HUES64 (cell line): Measurements from ENCODE around the gene TRAPPC14.

Experiments
- H3K27ac ChIP-seq: 2 replicates; pipeline ENCODE4 v1.7.0; 2013; ENCODE audit warnings: low read depth, low read length, inconsistent platforms
- H3K27me3 ChIP-seq: 2 replicates; pipeline ENCODE4 v1.6.1; 2013; ENCODE audit warnings: mild to moderate bottlenecking, low read length; ENCODE audit not compliant: insufficient read depth
- H3K36me3 ChIP-seq: 2 replicates; pipeline ENCODE4 v1.6.1; 2013; ENCODE audit warnings: mild to moderate bottlenecking, low read length; ENCODE audit not compliant: insufficient read depth
- H3K4me1 ChIP-seq: 2 replicates; pipeline ENCODE4 v1.6.1; 2013; ENCODE audit warnings: mild to moderate bottlenecking, low read length, moderate library complexity; ENCODE audit not compliant: insufficient read depth
- H3K4me3 ChIP-seq: 2 replicates; pipeline ENCODE4 v1.5.1; 2013; ENCODE audit warnings: mild to moderate bottlenecking, low read length, moderate library complexity
- H3K9ac ChIP-seq: 2 replicates; pipeline ENCODE4 v1.6.1; 2013; ENCODE audit warnings: mild to moderate bottlenecking, low read depth, low read length
- H3K9me3 ChIP-seq: 2 replicates; pipeline ENCODE4 v1.6.1; 2013; ENCODE audit warnings: low read depth, low read length; ENCODE audit not compliant: insufficient read depth
- WGBS: fragments of 150-250, 120-280 bp; methylation state at CpG from one replicate; pipeline ENCODE4 v1.1.7; 2013; ENCODE audit warnings: missing lambda C conversion rate; 5-methylcytosine and 5-hydroxymethylcytosine counted together

TRAPPC14 gene

DNA sequence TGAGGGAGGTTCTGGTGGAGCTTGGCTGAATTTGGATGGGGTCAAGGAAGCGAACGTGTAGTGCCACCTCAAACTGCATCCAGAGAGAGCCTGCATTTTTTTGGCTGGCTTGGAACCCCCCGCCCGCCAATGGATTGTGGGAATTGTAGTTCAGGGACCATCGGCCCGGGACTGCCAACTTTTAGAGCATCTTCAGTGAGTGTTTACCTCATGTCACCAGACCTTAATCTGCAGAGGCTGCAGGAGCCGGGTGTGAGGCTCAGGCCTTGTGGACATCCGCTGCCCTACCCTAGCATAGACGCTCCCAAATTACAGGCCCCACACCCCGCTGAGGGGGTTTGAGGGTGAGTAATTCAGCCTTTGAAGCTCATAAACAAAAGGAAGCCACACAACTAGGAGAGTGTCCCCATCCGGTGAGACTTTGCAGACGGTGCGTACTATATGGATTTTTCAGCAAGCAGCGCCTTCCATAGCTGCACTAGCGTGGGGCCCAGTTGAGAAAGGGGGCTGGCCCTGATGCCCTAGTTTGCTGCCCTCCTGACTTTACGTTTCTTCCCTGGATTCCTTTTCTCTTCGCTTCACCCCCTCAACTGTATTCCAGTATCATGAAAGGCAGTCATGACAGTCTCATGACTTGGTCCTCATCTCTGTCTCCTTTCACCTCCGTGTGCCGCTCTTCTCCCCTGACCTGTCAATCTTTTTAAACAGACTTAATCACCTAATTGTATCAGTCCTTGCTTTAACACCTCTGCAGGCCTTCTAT is 38.4 kb downstream of the TRAPPC14 start:
- Histone ChIP-seq H3K4me1 (peaks cover 7% of the 10 kb centered on the region; the same call in 1 of the 2 replicates), H3K9me3 (no peaks in the 10 kb centered on the region), H3K4me3 (peak overlapping the region; percentile 92), H3K27me3 (no peaks in the 10 kb centered on the region), H3K36me3 (peaks cover 9% of the 10 kb centered on the region; the same call in 1 of the 2 replicates), H3K9ac (peak overlapping the region; percentile 97), H3K27ac (peak overlapping the region; percentile 85; the same call in 1 of the 2 replicates)
- 16% methylated on average over 19 of the region's 19 CpGs for WGBS

DNA sequence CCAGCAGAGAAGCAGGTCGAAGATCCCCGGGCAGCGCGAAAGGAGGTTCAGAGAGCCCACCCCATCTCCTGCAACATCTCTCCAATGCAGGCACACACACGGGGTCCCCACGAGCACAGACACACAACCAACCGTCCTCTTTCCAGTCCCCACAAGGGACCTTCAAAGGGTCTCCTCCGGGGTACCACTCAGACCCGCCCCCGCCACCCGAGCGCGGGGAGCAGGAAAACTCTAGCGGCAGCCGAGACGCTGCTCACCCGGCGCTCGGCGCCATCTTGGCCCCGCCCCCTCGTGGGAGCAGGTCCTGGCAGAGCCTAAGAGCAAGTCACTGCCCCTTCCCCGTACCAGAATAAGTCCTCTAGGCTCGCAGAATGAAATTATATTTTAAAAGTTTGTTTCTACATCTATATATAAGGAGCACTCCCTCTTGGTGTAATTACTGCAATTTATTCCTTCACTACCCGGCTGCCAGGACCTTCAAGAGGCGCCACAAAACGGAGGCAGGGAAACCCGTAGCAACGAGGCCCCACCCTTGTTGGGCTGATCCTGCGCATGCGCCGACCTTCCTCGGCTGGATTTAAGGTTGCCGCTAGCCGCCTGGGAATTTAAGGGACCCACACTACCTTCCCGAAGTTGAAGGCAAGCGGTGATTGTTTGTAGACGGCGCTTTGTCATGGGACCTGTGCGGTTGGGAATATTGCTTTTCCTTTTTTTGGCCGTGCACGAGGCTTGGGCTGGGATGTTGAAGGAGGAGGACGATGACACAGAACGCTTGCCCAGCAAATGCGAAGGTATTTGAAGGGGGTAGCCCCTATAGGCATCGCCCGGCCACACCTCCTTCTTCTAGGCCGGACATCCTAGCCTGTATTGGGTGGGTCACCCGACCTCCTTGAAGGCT is 39.2 kb downstream of the TRAPPC14 start, which contains the start of the genes CNPY4 and TAF6:
TSS of gene CNPY4 (plus strand) at position 563 of the 898 bp plus-strand sequence. CDS start at position 674, 111 bp downstream.
TSS of gene TAF6 (minus strand) at position 287 of the 898 bp plus-strand sequence. CDS start 5,149 bp downstream, outside the sequence.
- peaks cover 4% of the 10 kb centered on the region; the same call in 1 of the 2 replicates for H3K36me3 ChIP-seq
- H3K9ac ChIP-seq, result peak within 1 kb of the TSS; percentile 97
- H3K9me3 ChIP-seq, result no peaks in the 10 kb centered on the region
- peak within 1 kb of the TSS; percentile 92 for H3K4me3 ChIP-seq
- peaks cover 7% of the 10 kb centered on the region; the same call in 1 of the 2 replicates for H3K4me1 ChIP-seq
- H3K27ac ChIP-seq, result peak within 1 kb of the TSS; percentile 85
- no peaks in the 10 kb centered on the region for H3K27me3 ChIP-seq
- WGBS, result under 1% methylated on average over 46 of the region's 49 CpGs

DNA sequence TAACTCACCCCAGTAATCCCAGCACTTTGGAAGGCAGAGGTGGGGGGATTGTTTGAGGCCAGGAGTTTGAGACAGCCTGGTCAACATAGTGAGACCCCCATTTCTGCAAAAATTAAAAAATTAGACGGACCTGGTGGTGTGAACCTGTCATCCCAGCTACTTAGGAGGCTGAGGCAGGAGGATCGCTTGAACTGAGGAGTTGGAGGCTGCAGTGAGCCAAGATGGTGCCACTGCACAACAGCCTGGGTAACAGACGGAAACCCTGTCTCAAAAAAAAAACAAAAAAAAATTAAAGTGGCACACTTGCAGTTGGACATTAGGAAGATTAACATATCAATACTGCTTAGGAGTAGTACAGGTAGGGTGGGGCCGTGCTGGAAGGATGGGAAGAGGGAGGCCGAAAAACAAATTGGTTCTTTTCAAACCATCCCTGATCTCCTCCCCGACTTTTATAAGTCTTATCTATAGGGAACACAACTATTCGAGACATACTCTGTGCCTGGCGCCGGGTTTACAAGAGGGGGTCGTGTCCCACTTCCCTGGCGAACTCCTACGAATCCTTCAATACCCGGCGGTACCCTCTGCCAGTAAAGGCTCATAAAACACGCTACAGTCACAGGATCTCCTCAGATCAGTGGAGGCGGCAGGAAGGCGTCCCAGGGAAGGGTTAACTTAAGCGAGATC is 40.0 kb downstream of the TRAPPC14 start:
- peak overlapping the region; percentile 97 for H3K9ac ChIP-seq
- 17% methylated on average over 17 of the region's 18 CpGs for WGBS
- no peaks in the 10 kb centered on the region for H3K27me3 ChIP-seq
- H3K4me1 ChIP-seq, result peaks cover 7% of the 10 kb centered on the region; the same call in 1 of the 2 replicates
- H3K9me3 ChIP-seq, result no peaks in the 10 kb centered on the region
- peak overlapping the region; percentile 85 for H3K27ac ChIP-seq
- peak overlapping the region; percentile 92 for H3K4me3 ChIP-seq
- peaks cover 11% of the 10 kb centered on the region for H3K36me3 ChIP-seq

DNA sequence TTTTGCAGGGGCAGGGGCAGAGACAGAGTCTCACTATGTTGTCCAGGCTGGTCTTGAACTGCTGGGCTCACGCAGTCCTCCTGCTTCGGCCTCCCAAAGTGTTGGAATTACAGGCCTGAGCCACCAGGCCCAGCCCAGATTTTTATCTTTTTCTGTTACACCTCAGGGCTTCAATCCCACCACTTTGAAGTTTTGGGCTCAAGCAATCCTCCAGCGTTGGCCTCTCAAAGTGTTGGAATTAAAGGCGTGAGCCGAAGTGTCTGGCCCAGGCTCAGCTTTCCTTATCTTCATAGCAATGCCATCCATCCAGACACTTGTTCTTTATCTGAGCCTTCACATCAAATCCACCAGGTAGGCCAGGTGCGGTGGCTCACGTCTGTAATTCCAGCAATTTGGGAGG is 43.5 kb downstream of the TRAPPC14 start:
- Histone ChIP-seq H3K27me3 (no peaks in the 10 kb centered on the region), H3K9me3 (no peaks in the 10 kb centered on the region), H3K4me1 (no peaks in the 10 kb centered on the region), H3K4me3 (no peak overlapping the region), H3K27ac (no peak overlapping the region), H3K9ac (no peak overlapping the region), H3K36me3 (peaks cover 42% of the 10 kb centered on the region)
- WGBS, result 98% methylated on average over 7 of the region's 7 CpGs

DNA sequence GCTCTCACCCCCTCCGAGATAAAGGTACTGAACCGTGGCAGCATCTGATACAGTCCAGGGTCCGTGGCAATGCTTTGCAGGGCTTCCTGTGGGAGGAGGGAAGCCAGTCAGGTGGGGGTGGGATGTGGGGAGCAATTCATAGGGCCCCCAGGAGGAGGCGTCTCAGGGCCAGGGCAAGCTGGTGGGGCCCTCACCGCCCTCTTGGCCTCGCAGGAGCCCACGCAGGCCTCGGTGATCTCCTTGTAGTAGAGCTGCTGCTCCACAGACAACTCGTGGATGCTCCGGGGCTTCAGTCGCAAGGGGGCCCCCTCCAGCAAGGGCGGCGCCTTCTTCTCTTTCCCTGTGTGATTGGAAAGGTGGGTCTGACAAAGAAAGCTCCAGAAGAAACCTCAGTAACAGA is 46.6 kb downstream of the TRAPPC14 start:
- no peaks in the 10 kb centered on the region for H3K9me3 ChIP-seq
- peaks cover 70% of the 10 kb centered on the region for H3K36me3 ChIP-seq
- H3K27me3 ChIP-seq, result no peaks in the 10 kb centered on the region
- WGBS, result 95% methylated on average over 13 of the region's 13 CpGs
- no peak overlapping the region for H3K4me3 ChIP-seq
- H3K27ac ChIP-seq, result no peak overlapping the region
- H3K4me1 ChIP-seq, result no peaks in the 10 kb centered on the region
- H3K9ac ChIP-seq, result no peak overlapping the region

DNA sequence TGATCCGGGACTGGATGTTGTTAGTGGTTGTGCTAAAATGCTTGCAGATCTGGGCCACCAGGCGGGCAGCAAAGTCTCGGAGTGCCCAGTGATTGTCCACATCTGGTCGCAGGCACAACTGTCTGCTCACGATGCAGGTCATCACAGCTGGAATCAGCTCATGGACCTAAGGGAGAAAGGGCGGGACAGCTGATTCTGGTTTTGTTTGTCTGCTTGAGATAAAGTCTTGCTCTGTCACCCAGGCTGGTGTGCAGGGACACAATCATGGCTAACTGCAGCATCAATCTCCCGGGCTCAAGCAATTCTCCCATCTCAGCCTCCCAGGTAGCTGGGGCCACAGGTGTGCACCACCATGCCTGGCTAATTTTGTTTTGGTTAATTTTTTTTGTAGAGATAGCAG is 47.4 kb downstream of the TRAPPC14 start:
- 95% methylated on average over 7 of the region's 7 CpGs for WGBS
- Histone ChIP-seq H3K9me3 (no peaks in the 10 kb centered on the region), H3K36me3 (peaks cover 72% of the 10 kb centered on the region), H3K27ac (no peak overlapping the region), H3K4me3 (no peak overlapping the region), H3K4me1 (no peaks in the 10 kb centered on the region), H3K9ac (no peak overlapping the region), H3K27me3 (no peaks in the 10 kb centered on the region)

DNA sequence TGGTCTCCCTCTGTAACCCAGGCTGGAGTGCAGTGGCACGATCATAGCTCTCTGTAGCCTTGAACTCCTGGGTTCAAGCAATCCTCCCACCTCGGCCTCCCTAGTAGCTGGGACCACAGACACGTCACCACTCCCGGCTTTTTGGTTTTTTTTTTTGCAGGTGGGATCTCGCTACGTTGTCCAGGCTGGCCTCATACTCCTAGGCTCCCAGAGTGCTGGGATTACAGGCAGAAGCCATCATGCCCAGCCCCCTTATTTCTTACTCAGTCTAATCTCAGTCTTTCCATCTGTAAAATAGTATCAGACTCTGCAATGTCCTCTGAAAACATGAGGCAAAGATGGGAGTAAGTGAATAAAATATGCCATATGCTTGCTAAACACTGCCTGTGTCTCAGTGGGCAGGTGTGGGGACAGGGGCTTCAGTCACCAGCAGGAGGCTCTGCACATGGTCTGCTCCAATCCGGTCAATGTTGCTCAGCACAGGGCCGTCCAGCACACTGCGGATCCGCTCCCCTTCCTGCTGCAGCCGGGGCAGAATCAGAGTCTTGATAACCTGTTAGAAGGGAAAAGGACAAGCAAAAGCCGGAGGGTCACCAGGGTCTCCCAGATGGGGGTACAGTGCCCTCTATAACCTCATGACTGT is 48.9 kb downstream of the TRAPPC14 start:
- Histone ChIP-seq H3K36me3 (peaks cover 82% of the 10 kb centered on the region), H3K4me1 (no peaks in the 10 kb centered on the region)
- 88% methylated on average over 12 of the region's 12 CpGs for WGBS

DNA sequence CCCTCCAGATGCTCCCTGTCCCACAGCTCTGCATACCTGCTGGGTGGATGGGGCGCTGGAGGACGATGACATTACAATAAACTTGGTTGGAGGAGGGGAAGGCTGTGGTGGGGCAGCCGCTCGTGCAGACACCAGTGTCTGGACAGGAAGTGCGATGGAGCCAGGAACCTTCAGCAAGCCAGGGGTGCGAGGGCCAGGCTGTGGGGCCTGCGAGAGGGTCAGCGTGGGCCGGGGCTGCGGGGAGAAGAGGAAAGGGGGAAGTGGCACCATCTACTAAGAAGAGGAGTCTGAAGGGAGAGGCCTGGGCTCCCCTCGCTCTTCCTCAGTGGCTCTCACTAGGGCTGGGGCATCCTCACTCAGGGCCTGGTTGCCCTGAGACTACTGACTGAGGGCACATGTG is 50.6 kb downstream of the TRAPPC14 start:
- no peaks in the 10 kb centered on the region for H3K9me3 ChIP-seq
- no peak overlapping the region for H3K9ac ChIP-seq
- no peak overlapping the region for H3K27ac ChIP-seq
- 94% methylated on average over 11 of the region's 11 CpGs for WGBS
- H3K36me3 ChIP-seq, result peaks cover 76% of the 10 kb centered on the region
- no peaks in the 10 kb centered on the region for H3K27me3 ChIP-seq
- H3K4me1 ChIP-seq, result no peaks in the 10 kb centered on the region
- H3K4me3 ChIP-seq, result no peak overlapping the region

More for the DNA sequence above, 48.9 kb downstream of the TRAPPC14 start:
- H3K27me3 ChIP-seq, result no peaks in the 10 kb centered on the region
- no peak overlapping the region for H3K27ac ChIP-seq
- no peak overlapping the region for H3K4me3 ChIP-seq
- H3K9ac ChIP-seq, result no peak overlapping the region
- H3K9me3 ChIP-seq, result no peaks in the 10 kb centered on the region

DNA sequence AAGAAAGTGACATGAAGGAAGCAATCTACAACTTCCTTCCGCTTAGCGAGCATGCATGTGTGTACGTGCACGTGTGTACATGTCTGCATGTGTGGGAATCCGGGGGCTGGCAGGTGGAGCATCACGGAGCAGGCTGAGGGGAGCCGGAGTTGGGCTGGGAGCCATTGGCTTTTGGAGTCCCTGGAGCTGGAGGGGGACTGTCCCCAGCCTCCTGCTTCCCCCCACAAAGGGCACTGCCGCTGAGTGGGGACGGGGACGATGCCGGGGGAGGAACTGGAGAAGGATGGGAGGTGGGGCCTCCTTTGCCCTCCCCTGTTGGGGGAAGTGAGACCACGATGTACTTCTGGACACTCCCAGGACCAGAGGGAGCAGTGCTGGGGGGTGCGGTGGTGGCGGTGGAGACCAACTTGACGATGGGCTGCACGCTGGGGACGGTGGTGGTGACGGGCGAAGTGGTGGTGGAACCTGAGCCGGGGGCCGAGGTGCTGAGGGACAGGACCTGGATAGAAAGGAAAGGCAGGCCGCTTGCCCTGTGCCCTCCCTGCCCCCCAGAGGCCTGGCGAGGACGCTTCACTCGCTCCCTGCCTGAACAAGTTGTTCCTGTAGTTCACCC is 51.3 kb downstream of the TRAPPC14 start:
- Histone ChIP-seq H3K27me3 (no peaks in the 10 kb centered on the region), H3K9me3 (no peaks in the 10 kb centered on the region), H3K4me1 (peaks cover 5% of the 10 kb centered on the region), H3K4me3 (no peak overlapping the region), H3K27ac (no peak overlapping the region), H3K36me3 (peaks cover 71% of the 10 kb centered on the region), H3K9ac (no peak overlapping the region)
- 95% methylated on average over 25 of the region's 25 CpGs for WGBS

DNA sequence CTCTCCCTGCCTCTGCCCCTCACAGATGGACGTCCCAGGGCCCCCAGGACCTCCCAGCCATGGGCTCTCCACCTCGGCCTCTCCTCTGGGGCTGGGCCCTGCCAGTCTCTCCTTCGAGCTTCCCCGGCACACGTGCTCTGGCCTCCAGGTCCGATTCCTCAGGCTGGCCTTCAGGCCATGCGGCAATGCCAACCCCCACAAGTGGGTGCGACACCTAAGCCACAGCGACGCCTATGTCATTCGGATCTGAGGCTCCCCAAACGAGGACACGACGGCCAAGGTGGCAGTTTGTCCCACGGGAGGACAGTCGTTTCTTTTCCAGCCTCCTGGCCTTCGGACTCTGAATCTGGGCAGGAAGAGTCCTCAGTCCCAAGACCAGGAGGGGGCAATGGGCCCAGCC is 51.9 kb downstream of the TRAPPC14 start:
- no peak overlapping the region for H3K9ac ChIP-seq
- H3K27ac ChIP-seq, result no peak overlapping the region
- no peak overlapping the region for H3K4me3 ChIP-seq
- H3K9me3 ChIP-seq, result no peaks in the 10 kb centered on the region
- H3K36me3 ChIP-seq, result peaks cover 66% of the 10 kb centered on the region
- WGBS, result 92% methylated on average over 17 of the region's 17 CpGs
- H3K4me1 ChIP-seq, result peaks cover 5% of the 10 kb centered on the region
- no peaks in the 10 kb centered on the region for H3K27me3 ChIP-seq
